ES-I3 (cell line): ENCODE data around the gene MAGI2.

Experiments used
- H3K36me3 ChIP-seq: 2 replicates; pipeline ENCODE4 v1.6.1; 2013; ENCODE audit warnings: mild to moderate bottlenecking, low read length, control low read depth, moderate library complexity; ENCODE audit not compliant: insufficient read depth
- H3K4me1 ChIP-seq: 2 replicates; pipeline ENCODE4 v1.6.1; 2013; ENCODE audit warnings: mild to moderate bottlenecking, control low read depth, low read length; ENCODE audit not compliant: insufficient read depth
- H3K9ac ChIP-seq: 2 replicates; pipeline ENCODE4 v1.6.1; 2013; ENCODE audit warnings: low read depth, mild to moderate bottlenecking, low read length, moderate library complexity
- H3K9me3 ChIP-seq: 2 replicates; pipeline ENCODE4 v1.6.1; 2013; ENCODE audit warnings: mild to moderate bottlenecking, low read length, moderate library complexity; ENCODE audit not compliant: control insufficient read depth, insufficient read depth

Gene MAGI2

GRCh38 chr7:79211724-79212123 is 241.7 kb downstream of the MAGI2 start:
- Histone ChIP-seq H3K4me1 (no peaks in the 10 kb centered on the region), H3K36me3 (no peaks in the 10 kb centered on the region), H3K9ac (no peak overlapping the region), H3K9me3 (no peaks in the 10 kb centered on the region)

- H3K9ac ChIP-seq: no peak overlapping the region
- no peaks in the 10 kb centered on the region for H3K9me3 ChIP-seq
- H3K4me1 ChIP-seq: no peaks in the 10 kb centered on the region
- no peaks in the 10 kb centered on the region for H3K36me3 ChIP-seq
These were observed 253.5 kb downstream of the MAGI2 start for GRCh38 chr7:79199961-79200360.

GRCh38 chr7:79199266-79199665 is 254.2 kb downstream of the MAGI2 start:
- Histone ChIP-seq H3K9me3 (no peaks in the 10 kb centered on the region), H3K9ac (no peak overlapping the region), H3K36me3 (no peaks in the 10 kb centered on the region)

DNA sequence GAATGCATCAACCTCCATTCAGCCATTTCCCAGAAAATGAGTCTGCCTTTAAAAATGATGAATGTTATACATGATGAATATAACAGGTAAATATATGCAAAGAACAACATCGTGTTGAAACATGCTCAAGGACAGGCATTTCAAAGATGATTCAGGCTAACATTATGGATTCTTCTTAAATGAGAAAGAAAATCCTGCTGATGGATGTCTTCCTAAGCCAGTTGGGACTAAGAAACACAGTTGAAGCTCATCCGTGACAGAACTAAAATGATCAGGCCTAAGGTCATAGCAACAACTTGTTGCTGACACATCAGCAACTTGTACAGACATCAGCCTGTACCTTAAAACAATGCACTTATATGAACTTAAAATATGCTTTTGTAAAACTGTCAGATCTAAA is 267.9 kb downstream of the MAGI2 start:
- Histone ChIP-seq H3K4me1 (no peaks in the 10 kb centered on the region), H3K9ac (no peak overlapping the region), H3K36me3 (no peaks in the 10 kb centered on the region), H3K9me3 (no peaks in the 10 kb centered on the region; the same call in 1 of the 2 replicates)

More at GRCh38 chr7:79199266-79199665, 254.2 kb downstream of the MAGI2 start:
- no peaks in the 10 kb centered on the region for H3K4me1 ChIP-seq

- H3K4me1 ChIP-seq: no peaks in the 10 kb centered on the region
These were observed 271.2 kb downstream of the MAGI2 start for GRCh38 chr7:79182283-79182682.

DNA sequence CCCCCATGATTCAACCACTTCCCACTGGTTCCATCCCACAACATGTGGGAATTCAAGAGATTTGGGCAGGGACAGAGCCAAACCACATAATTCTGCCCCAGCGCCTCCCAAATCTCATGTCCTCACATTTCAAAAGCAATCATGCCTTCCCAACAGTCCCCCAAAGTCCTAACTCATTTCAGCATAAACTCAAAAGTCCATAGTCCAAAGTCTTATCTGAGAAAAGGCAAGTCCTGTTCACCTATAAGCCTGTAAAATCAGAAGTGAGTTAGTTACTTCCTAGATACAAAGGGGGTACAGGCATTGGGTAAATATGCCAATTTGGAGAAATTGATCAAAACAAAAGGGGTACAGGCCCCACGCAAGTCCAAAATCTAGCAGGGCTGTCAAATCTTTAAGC is 272.9 kb downstream of the MAGI2 start:
- no peaks in the 10 kb centered on the region for H3K36me3 ChIP-seq
- H3K9me3 ChIP-seq: no peaks in the 10 kb centered on the region; the same call in 1 of the 2 replicates
- H3K9ac ChIP-seq: no peak overlapping the region
- H3K4me1 ChIP-seq: no peaks in the 10 kb centered on the region

More at GRCh38 chr7:79182283-79182682, 271.2 kb downstream of the MAGI2 start:
- no peaks in the 10 kb centered on the region for H3K36me3 ChIP-seq
- H3K9me3 ChIP-seq: no peaks in the 10 kb centered on the region; the same call in 1 of the 2 replicates
- no peak overlapping the region for H3K9ac ChIP-seq

- Histone ChIP-seq H3K36me3 (no peaks in the 10 kb centered on the region), H3K4me1 (no peaks in the 10 kb centered on the region), H3K9ac (no peak overlapping the region), H3K9me3 (no peaks in the 10 kb centered on the region; the same call in 1 of the 2 replicates)
These were observed 276.5 kb downstream of the MAGI2 start for GRCh38 chr7:79176859-79177477.

DNA sequence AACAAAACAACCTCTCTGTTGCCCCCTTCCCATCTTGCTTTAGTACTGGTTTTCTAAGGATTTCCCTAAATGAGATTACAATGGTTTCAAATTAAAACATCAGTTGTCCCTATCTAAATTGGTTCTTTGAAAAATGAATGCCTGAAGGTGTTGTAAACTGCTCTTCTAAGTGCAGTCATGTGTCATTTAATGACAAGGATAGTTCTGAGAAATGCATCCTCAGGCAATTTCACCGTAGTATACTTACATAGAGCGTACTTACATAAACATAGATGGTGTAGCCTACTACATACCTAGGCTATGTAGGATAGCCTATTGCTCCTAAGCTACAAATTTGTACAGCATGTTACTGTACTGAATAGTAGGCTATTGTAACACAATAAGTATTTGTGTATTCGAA is 278.1 kb downstream of the MAGI2 start:
- Histone ChIP-seq H3K9me3 (no peaks in the 10 kb centered on the region), H3K36me3 (no peaks in the 10 kb centered on the region), H3K4me1 (no peaks in the 10 kb centered on the region), H3K9ac (no peak overlapping the region)

- Histone ChIP-seq H3K9ac (no peak overlapping the region), H3K9me3 (peaks cover 4% of the 10 kb centered on the region), H3K4me1 (no peaks in the 10 kb centered on the region), H3K36me3 (no peaks in the 10 kb centered on the region)
These were observed 288.2 kb downstream of the MAGI2 start for GRCh38 chr7:79165225-79165624.

- H3K4me1 ChIP-seq: no peaks in the 10 kb centered on the region
- peaks cover 12% of the 10 kb centered on the region for H3K9me3 ChIP-seq
- H3K36me3 ChIP-seq: no peaks in the 10 kb centered on the region; the same call in 1 of the 2 replicates
- no peak overlapping the region for H3K9ac ChIP-seq
These were observed 294.3 kb downstream of the MAGI2 start for GRCh38 chr7:79159040-79159664.

- Histone ChIP-seq H3K36me3 (no peaks in the 10 kb centered on the region; the same call in 1 of the 2 replicates), H3K9ac (no peak overlapping the region), H3K4me1 (no peaks in the 10 kb centered on the region), H3K9me3 (peaks cover 12% of the 10 kb centered on the region)
These were observed 296.2 kb downstream of the MAGI2 start for GRCh38 chr7:79157281-79157680.

- no peaks in the 10 kb centered on the region for H3K36me3 ChIP-seq
These were observed 303.6 kb downstream of the MAGI2 start for GRCh38 chr7:79149831-79150230.

GRCh38 chr7:79142706-79143105 is 310.8 kb downstream of the MAGI2 start:
- H3K4me1 ChIP-seq: no peaks in the 10 kb centered on the region
- no peak overlapping the region for H3K9ac ChIP-seq
- H3K36me3 ChIP-seq: no peaks in the 10 kb centered on the region
- no peaks in the 10 kb centered on the region for H3K9me3 ChIP-seq

More at GRCh38 chr7:79149831-79150230, 303.6 kb downstream of the MAGI2 start:
- no peak overlapping the region for H3K9ac ChIP-seq
- no peaks in the 10 kb centered on the region for H3K9me3 ChIP-seq
- H3K4me1 ChIP-seq: no peaks in the 10 kb centered on the region

- Histone ChIP-seq H3K36me3 (no peaks in the 10 kb centered on the region), H3K9me3 (no peaks in the 10 kb centered on the region), H3K9ac (no peak overlapping the region), H3K4me1 (no peaks in the 10 kb centered on the region)
These were observed 312.2 kb downstream of the MAGI2 start for GRCh38 chr7:79141252-79141651.

DNA sequence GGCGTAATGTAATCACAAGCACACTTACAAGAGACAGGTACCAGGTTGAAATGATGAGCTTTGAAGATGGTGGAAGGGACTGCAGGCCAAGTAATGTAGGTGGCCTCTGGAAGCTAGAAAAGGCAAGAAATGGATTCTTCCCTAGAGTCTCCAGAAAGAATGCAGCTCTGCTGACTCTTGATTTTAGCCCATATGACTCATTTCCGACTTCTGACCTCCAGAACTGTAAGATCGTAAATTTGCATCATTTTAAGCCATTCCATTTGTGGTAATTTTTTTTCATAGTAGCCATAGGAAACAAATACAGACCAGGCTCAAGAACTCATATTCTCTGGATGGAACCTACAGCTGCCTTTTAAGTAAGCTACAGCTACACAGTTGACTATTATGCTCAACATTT is 315.5 kb downstream of the MAGI2 start:
- Histone ChIP-seq H3K9me3 (no peaks in the 10 kb centered on the region), H3K9ac (no peak overlapping the region), H3K4me1 (no peaks in the 10 kb centered on the region), H3K36me3 (no peaks in the 10 kb centered on the region)
